ENCODE measurements around the gene TSC2. TPM values are rescaled to one million over a fixed set of nuclear protein-coding genes. Genes with fewer than 3 reads are reported as not detected.

TSC2 gene
- total and polyA plus RNA-seq, 2 donors (not counting 3 experiments of a cell fraction or from before 2014, with no cell fraction given), result 87.9 to 144 TPM

DNA sequence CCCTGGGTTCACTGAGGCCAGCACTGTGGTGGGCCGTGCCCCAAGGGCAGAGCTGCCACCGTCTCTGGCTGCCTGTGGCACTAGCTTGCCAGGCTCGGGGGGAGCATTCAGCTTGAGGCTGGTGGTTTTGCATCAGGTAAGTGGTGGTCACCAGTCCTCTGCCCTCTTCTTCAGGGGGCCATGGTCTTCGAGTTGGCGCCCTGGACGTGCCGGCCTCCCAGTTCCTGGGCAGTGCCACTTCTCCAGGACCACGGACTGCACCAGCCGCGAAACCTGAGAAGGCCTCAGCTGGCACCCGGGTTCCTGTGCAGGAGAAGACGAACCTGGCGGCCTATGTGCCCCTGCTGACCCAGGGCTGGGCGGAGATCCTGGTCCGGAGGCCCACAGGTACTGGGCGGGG lies 32.2 kb downstream of the TSC2 start:
- Histone ChIP-seq H2AFZ (ENCODE audit: low read depth, low read length) (no peak overlapping the region), H3K9me3 (replicated peaks; ENCODE audit: control insufficient read depth, insufficient read depth, low read length) (no peaks in the 10 kb centered on the region), H3K27ac (ENCODE audit: insufficient read depth, low read depth, low read length) (no peak overlapping the region), H3K4me2 (ENCODE audit: insufficient read depth, low read length) (no peak overlapping the region), H3K4me3 (replicated peaks in 1 of 3; ENCODE audit: insufficient read depth in 1 of 3, low read depth in 1 of 3, low read length in 3 of 3) (no peak overlapping the region), H3K9ac (replicated peaks; ENCODE audit: extremely low read depth, insufficient read depth, low read length) (no peak overlapping the region), H3K27me3 (ENCODE audit: control insufficient read depth in 2 of 2, insufficient read depth in 2 of 2, low read length in 2 of 2) (no peaks in the 10 kb centered on the region), H3K9me1 (replicated peaks; ENCODE audit: control insufficient read depth, extremely low read depth, insufficient read depth, low read length) (no peaks in the 10 kb centered on the region), H3K36me3 (ENCODE audit: control insufficient read depth in 2 of 2, extremely low read depth in 1 of 2, insufficient read depth in 2 of 2, low read length in 2 of 2) (peaks cover 0 to 60% of the 10 kb centered on the region in 2 experiments), H3K79me2 (ENCODE audit: control insufficient read depth, insufficient read depth, low read length) (no peaks in the 10 kb centered on the region), H3K4me1 (ENCODE audit: control insufficient read depth, extremely low read depth, insufficient read depth, low read length) (no peaks in the 10 kb centered on the region), H4K20me1 (replicated peaks; ENCODE audit: control insufficient read depth, extremely low read depth, insufficient read depth, low read length) (no peaks in the 10 kb centered on the region)
- no TSS peak for BruUV-seq (replicated peaks)
- dilution Hi-C loops (cut with MboI; ENCODE audit: extremely low pct_ligation_motif_present, low sequenced_read_pairs), result no loop called here
- DNase-seq (ENCODE audit: low read depth, low spot score), result no peak
- no peak for FAIRE-seq
- intact Hi-C loops (cut with micrococcal nuclease), result no loop called here
- ChIA-PET POLR2A (no interaction called here), CTCF (interaction anchor here (1.4 to 2.2 kb wide), 2 partner anchors 11 to 58 kb away, joined by 4 to 6 read pairs; no protein-coding TSS in a partner anchor)
- TF ChIP-seq POLR2A (IDR thresholded peaks at IDR 0.05; ENCODE audit: low read depth, low read length), result no peak
- TF ChIP-seq GATA2 (IDR thresholded peaks at IDR 0.05; ENCODE audit: insufficient read depth, insufficient read length, low read depth, low read length), result no peak
- no peak for TF ChIP-seq FOS (IDR thresholded peaks at IDR 0.05; ENCODE audit: borderline replicate concordance, insufficient read depth, low read length)
- TF ChIP-seq EZH2 (IDR thresholded peaks at IDR 0.05; ENCODE audit: borderline replicate concordance, low read depth, low read length, severe bottlenecking), result no peak
- no peak for TF ChIP-seq POLR2AphosphoS5 (IDR thresholded peaks at IDR 0.05; ENCODE audit: insufficient read depth, low read depth, low read length)
- TF ChIP-seq MYC (IDR thresholded peaks at IDR 0.05; ENCODE audit: low read depth, low read length), result no peak
- TF ChIP-seq, protein P1, sequence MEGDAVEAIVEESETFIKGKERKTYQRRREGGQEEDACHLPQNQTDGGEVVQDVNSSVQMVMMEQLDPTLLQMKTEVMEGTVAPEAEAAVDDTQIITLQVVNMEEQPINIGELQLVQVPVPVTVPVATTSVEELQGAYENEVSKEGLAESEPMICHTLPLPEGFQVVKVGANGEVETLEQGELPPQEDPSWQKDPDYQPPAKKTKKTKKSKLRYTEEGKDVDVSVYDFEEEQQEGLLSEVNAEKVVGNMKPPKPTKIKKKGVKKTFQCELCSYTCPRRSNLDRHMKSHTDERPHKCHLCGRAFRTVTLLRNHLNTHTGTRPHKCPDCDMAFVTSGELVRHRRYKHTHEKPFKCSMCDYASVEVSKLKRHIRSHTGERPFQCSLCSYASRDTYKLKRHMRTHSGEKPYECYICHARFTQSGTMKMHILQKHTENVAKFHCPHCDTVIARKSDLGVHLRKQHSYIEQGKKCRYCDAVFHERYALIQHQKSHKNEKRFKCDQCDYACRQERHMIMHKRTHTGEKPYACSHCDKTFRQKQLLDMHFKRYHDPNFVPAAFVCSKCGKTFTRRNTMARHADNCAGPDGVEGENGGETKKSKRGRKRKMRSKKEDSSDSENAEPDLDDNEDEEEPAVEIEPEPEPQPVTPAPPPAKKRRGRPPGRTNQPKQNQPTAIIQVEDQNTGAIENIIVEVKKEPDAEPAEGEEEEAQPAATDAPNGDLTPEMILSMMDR (IDR thresholded peaks at IDR 0.05; ENCODE audit: extremely low read depth in 1 of 2, insufficient read depth in 1 of 2, low read depth in 1 of 2, low read length in 2 of 2), result no peak

All from endothelial cell of umbilical vein (primary cell).